HepG2 (cell line): ENCODE data around the gene MADD. TPM values are rescaled to one million over a fixed set of nuclear protein-coding genes. Genes with fewer than 3 reads are reported as not detected.

ENCODE experiments used
- CHCHD3 ChIP-seq: sonication (generic); formaldehyde crosslinking; IDR thresholded peaks from 2 replicates; pipeline ENCODE4 v1.8.0; 2022; ENCODE audit warnings: mild to moderate bottlenecking, missing genetic modification reagents, moderate library complexity
- FOXJ3 ChIP-seq: sonication (generic); formaldehyde crosslinking; IDR thresholded peaks from 2 replicates; pipeline ENCODE4 v1.4.0; 2020; ENCODE audit warnings: missing genetic modification reagents, mild to moderate bottlenecking, borderline replicate concordance
- HES4 ChIP-seq: sonication (generic); formaldehyde crosslinking; IDR thresholded peaks from 2 replicates; pipeline ENCODE4 v1.9.0; 2021; ENCODE audit warnings: mild to moderate bottlenecking, missing genetic modification reagents, borderline replicate concordance
- JDP2 ChIP-seq: sonication (generic); formaldehyde crosslinking; IDR thresholded peaks from 2 replicates; pipeline ENCODE4 v1.8.1; 2022; ENCODE audit warnings: missing genetic modification reagents, borderline replicate concordance
- KDM4B ChIP-seq: sonication (generic); formaldehyde crosslinking; IDR thresholded peaks from 2 replicates; pipeline ENCODE4 v1.4.0; 2020; ENCODE audit warnings: missing genetic modification reagents
- MBNL3 ChIP-seq: fragments of 250-450 bp; sonication (Bioruptor Pico); conservative IDR thresholded peaks from 2 replicates; pipeline ENCODE4 v1.8.0; 2022; ENCODE audit warnings: mild to moderate bottlenecking, inconsistent platforms
- PHB2 ChIP-seq: fragments of 450-650 bp; IDR thresholded peaks from 2 replicates; pipeline ENCODE4 v1.6.1; 2018; ENCODE audit not compliant: partially characterized antibody
- RFXANK ChIP-seq: IDR thresholded peaks from 2 replicates; pipeline ENCODE4 v1.6.1; 2016
- ZNF264 ChIP-seq: sonication (generic); formaldehyde crosslinking; IDR thresholded peaks from 2 replicates; pipeline ENCODE4 v1.4.0; 2020; ENCODE audit warnings: missing genetic modification reagents
- ZNF3 ChIP-seq: IDR thresholded peaks from 2 replicates; pipeline ENCODE4 v1.7.0; 2017; ENCODE audit warnings: inconsistent platforms
- ZNF451 ChIP-seq: sonication (generic); formaldehyde crosslinking; IDR thresholded peaks from 2 replicates; pipeline ENCODE4 v1.5.0; 2020; ENCODE audit warnings: mild to moderate bottlenecking, missing genetic modification reagents
- ZNF510 ChIP-seq: sonication (generic); formaldehyde crosslinking; IDR thresholded peaks from 2 replicates; pipeline ENCODE4 v1.4.0; 2020; ENCODE audit warnings: low read depth, mild to moderate bottlenecking, missing genetic modification reagents
- ZNF589 ChIP-seq: sonication (generic); formaldehyde crosslinking; conservative IDR thresholded peaks from 2 replicates; pipeline ENCODE4 v1.8.0; 2022; ENCODE audit warnings: mild to moderate bottlenecking, moderate library complexity, missing genetic modification reagents
- ZNF660 ChIP-seq: sonication (generic); formaldehyde crosslinking; IDR thresholded peaks from 2 replicates; pipeline ENCODE4 v1.5.1; 2020; ENCODE audit warnings: mild to moderate bottlenecking, low read depth, missing genetic modification reagents, borderline replicate concordance
- ZNF776 ChIP-seq: sonication (generic); formaldehyde crosslinking; IDR thresholded peaks from 2 replicates; pipeline ENCODE4 v1.4.0; 2020; ENCODE audit warnings: mild to moderate bottlenecking, missing genetic modification reagents
- polyA plus RNA-seq, 8 experiments: library from polyadenylated mRNA; depleted of rRNA in 3 of 8; stranded (reverse) in 7 of 8; unstranded in 1 of 8; fragments of >200 nt; fragmentation: Illumina TruSeq in 4 of 8; extraction: Trizol in 4 of 8; gene quantifications; 2 replicates each; pipeline versions ENCODE4 v1.2.1 to v1.2.3, GENCODE V29; 2011 to 2016; ENCODE audit warnings: low read depth in 4 of 8, missing spikeins in 1 of 8, mixed read lengths in 1 of 8; ENCODE audit not compliant: insufficient read depth in 1 of 8
- total RNA-seq, 5 experiments: library from RNA; depleted of rRNA; stranded (reverse); fragments of >200 nt; fragmentation: Illumina TruSeq; extraction: Trizol; gene quantifications; 2 replicates each; pipeline ENCODE4 v1.2.3, GENCODE V29; 2016; ENCODE audit warnings: low read depth in 1 of 5
- TF ChIP-seq, protein P1 (sequence below): sonication (generic); formaldehyde crosslinking; conservative IDR thresholded peaks from 2 replicates; pipeline ENCODE4 v1.4.0; 2020; ENCODE audit warnings: missing genetic modification reagents
- TF ChIP-seq, protein P2 (sequence below): sonication (generic); formaldehyde crosslinking; IDR thresholded peaks from 2 replicates; pipeline ENCODE4 v1.4.0; 2020; ENCODE audit warnings: mild to moderate bottlenecking, missing genetic modification reagents
- TF ChIP-seq, protein P3 (sequence below): sonication (generic); formaldehyde crosslinking; IDR thresholded peaks from 2 replicates; pipeline ENCODE4 v1.5.0; 2020; ENCODE audit warnings: mild to moderate bottlenecking, missing genetic modification reagents
- TF ChIP-seq, protein P4 (sequence below): IDR thresholded peaks from 2 replicates; pipeline ENCODE4 v1.6.1; 2018; ENCODE audit warnings: missing genetic modification reagents

Gene MADD
- total and polyA plus RNA-seq, 2 of the 13 experiments (the other 11 are each of a cell fraction or from before 2014, with no cell fraction given) = 18.0 to 29.2 TPM

DNA sequence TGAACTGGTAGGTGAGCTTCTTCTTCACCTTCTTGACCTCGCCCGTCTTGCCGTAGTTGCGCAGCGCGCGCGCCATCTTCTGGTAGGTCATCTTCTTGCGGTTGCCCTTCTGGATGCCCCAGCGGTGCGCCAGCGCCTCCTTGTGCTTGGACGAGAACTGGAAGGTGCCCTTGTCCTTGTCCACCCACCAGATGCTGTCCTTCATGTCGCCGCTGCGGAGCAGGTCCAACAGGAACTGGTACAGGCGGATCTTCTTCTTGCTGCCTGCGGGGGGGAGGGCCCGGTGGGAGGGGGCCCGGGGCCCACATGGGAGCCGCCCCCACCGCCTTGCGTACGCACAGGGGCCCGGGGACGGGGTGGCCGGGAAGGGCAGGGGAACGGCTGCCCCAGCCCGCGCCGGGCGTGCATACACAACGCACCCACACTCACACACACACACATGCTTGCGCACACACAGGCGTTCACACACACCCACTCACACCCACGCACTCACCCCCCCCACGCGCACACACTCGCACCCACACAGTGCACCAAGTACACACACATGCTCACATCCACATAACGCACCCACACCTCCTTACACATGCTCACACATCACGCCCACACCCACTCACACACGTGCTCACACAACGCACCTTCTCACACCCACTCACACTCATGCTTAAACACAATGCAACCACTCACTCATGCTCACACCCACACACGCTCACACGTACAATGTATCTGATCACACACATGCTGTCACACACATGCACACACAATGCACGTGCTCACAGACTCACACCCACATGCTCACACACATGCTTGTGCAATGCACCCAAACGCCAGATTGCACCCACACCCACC is 85.6 kb downstream of the MADD start (continued):
- TF ChIP-seq ZNF3 (CRISPR knock-in tag) = no peak
- no peak for TF ChIP-seq JDP2 (CRISPR knock-in tag)
- no peak for TF ChIP-seq FOXJ3 (CRISPR knock-in tag)
- TF ChIP-seq, protein P1, sequence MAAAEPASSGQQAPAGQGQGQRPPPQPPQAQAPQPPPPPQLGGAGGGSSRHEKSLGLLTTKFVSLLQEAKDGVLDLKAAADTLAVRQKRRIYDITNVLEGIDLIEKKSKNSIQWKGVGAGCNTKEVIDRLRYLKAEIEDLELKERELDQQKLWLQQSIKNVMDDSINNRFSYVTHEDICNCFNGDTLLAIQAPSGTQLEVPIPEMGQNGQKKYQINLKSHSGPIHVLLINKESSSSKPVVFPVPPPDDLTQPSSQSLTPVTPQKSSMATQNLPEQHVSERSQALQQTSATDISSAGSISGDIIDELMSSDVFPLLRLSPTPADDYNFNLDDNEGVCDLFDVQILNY (CRISPR knock-in tag) = no peak
- peak; percentile 48; the same call in 1 of the 2 replicates for TF ChIP-seq ZNF589 (CRISPR knock-in tag)
- TF ChIP-seq KDM4B (CRISPR knock-in tag) = no peak; the same call in 1 of the 2 replicates
- TF ChIP-seq CHCHD3 (CRISPR knock-in tag) = no peak
- TF ChIP-seq ZNF264 = no peak; the same call in 1 of the 2 replicates
- TF ChIP-seq, protein P2, sequence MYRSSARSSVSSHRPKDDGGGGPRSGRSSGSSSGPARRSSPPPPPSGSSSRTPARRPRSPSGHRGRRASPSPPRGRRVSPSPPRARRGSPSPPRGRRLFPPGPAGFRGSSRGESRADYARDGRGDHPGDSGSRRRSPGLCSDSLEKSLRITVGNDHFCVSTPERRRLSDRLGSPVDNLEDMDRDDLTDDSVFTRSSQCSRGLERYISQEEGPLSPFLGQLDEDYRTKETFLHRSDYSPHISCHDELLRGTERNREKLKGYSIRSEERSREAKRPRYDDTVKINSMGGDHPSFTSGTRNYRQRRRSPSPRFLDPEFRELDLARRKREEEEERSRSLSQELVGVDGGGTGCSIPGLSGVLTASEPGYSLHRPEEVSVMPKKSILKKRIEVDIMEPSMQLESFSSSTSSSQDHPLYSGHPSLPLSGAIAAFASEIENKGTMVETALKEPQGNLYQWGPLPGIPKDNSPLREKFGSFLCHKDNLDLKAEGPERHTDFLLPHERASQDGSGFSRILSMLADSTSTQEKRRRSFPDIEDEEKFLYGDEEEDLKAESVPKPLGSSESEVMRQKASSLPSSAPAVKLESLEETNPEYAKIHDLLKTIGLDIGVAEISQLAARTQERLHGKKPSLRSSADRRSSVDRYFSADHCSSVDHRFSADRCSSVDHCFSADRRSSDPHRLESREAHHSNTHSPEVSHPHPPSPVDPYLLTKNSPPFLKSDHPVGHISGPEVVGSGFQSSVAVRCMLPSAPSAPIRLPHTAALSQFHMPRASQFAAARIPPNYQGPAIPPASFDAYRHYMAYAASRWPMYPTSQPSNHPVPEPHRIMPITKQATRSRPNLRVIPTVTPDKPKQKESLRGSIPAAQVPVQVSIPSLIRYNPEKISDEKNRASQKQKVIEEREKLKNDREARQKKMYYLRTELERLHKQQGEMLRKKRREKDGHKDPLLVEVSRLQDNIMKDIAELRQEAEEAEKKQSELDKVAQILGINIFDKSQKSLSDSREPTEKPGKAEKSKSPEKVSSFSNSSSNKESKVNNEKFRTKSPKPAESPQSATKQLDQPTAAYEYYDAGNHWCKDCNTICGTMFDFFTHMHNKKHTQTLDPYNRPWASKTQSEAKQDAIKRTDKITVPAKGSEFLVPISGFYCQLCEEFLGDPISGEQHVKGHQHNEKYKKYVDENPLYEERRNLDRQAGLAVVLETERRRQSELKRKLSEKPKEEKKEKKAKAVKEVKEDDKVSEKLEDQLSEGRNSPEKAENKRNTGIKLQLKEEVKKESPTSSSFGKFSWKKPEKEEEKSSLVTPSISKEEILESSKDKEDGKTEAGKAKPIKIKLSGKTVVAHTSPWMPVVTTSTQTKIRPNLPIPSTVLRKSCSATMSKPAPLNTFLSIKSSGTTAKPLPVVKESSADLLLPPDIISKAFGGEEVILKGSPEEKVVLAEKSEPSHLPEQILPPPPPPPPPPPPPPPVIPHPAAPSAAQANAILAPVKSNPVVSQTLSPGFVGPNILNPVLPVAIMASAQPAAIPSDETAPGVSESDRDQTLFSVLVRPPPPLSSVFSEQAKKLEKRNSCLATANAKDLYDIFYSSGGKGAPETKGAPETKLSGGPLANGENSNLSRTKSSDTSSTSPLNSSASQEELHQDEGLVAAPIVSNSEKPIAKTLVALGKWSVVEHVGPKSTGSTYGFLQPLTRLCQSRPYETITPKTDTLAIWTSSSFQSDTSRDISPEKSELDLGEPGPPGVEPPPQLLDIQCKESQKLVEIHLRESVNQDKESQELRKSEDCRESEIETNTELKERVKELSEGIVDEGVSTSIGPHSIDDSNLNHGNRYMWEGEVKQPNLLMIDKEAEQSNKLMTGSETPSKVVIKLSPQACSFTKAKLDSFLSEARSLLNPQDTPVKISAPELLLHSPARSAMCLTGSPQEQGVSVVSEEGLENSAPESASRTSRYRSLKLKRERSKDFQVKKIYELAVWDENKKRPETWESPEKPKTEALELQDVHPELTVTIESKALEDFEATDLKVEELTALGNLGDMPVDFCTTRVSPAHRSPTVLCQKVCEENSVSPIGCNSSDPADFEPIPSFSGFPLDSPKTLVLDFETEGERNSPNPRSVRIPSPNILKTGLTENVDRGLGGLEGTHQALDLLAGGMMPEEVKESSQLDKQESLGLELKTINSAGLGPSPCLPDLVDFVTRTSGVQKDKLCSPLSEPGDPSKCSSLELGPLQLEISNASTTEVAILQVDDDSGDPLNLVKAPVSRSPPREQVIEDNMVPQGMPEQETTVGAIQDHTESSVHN (CRISPR knock-in tag) = no peak
- no peak for TF ChIP-seq PHB2
- no peak for TF ChIP-seq MBNL3 (CRISPR knock-in tag)
- TF ChIP-seq RFXANK (CRISPR knock-in tag) = 0 out of 2 replicates have a peak, but pooled peaks have one; percentile 41
- TF ChIP-seq ZNF451 = no peak
- TF ChIP-seq, protein P3, sequence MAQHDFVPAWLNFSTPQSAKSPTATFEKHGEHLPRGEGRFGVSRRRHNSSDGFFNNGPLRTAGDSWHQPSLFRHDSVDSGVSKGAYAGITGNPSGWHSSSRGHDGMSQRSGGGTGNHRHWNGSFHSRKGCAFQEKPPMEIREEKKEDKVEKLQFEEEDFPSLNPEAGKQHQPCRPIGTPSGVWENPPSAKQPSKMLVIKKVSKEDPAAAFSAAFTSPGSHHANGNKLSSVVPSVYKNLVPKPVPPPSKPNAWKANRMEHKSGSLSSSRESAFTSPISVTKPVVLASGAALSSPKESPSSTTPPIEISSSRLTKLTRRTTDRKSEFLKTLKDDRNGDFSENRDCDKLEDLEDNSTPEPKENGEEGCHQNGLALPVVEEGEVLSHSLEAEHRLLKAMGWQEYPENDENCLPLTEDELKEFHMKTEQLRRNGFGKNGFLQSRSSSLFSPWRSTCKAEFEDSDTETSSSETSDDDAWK (CRISPR knock-in tag) = no peak
- TF ChIP-seq HES4 = no peak
- TF ChIP-seq ZNF660 = no peak
- TF ChIP-seq, protein P4, sequence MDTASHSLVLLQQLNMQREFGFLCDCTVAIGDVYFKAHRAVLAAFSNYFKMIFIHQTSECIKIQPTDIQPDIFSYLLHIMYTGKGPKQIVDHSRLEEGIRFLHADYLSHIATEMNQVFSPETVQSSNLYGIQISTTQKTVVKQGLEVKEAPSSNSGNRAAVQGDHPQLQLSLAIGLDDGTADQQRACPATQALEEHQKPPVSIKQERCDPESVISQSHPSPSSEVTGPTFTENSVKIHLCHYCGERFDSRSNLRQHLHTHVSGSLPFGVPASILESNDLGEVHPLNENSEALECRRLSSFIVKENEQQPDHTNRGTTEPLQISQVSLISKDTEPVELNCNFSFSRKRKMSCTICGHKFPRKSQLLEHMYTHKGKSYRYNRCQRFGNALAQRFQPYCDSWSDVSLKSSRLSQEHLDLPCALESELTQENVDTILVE = peak; percentile 38; the same call in 1 of the 2 replicates
- no peak for TF ChIP-seq ZNF776 (CRISPR knock-in tag)
- TF ChIP-seq ZNF510 (CRISPR knock-in tag) = no peak
